GM19324 (cell line): ENCODE data around the gene KCTD15.
A peak's percentile ranks its signal among the peaks of the same experiment; 100 is the strongest.

Experiments used
- ATAC-seq: cut with Tn5 transposase; IDR thresholded peaks from one replicate; pipeline ENCODE4 v1.9.1; 2021; ENCODE audit warnings: mild to moderate bottlenecking, moderate library complexity; ENCODE audit not compliant: unreplicated experiment, low FRiP score

The KCTD15 gene

GRCh38 chr19:33770107-33770506, 26.6 kb upstream of the KCTD15 start:
- ATAC-seq = no peak

- ATAC-seq = no peak
Observed at GRCh38 chr19:33771384-33772101, 25.1 kb upstream of the KCTD15 start.

GRCh38 chr19:33772102-33772857, 24.4 kb upstream of the KCTD15 start:
- no peak for ATAC-seq

- no peak for ATAC-seq
Observed at GRCh38 chr19:33772858-33773180, 23.9 kb upstream of the KCTD15 start.

GRCh38 chr19:33773704-33774624, 22.7 kb upstream of the KCTD15 start:
- ATAC-seq = no peak

GRCh38 chr19:33774751-33775150, 21.9 kb upstream of the KCTD15 start:
- no peak for ATAC-seq

- no peak for ATAC-seq
Observed at GRCh38 chr19:33775731-33776487, 20.8 kb upstream of the KCTD15 start.

- ATAC-seq = no peak
Observed at GRCh38 chr19:33777351-33777750, 19.3 kb upstream of the KCTD15 start.

- ATAC-seq = no peak
Observed at GRCh38 chr19:33777753-33778088, 18.9 kb upstream of the KCTD15 start.

- ATAC-seq = peak; percentile 80
Observed at GRCh38 chr19:33778089-33778791, 18.4 kb upstream of the KCTD15 start.

- ATAC-seq = no peak
Observed at GRCh38 chr19:33779849-33780248, 16.8 kb upstream of the KCTD15 start.

GRCh38 chr19:33780251-33780650, 16.4 kb upstream of the KCTD15 start:
- ATAC-seq = no peak

- no peak for ATAC-seq
Observed at GRCh38 chr19:33780746-33781145, 15.9 kb upstream of the KCTD15 start.

GRCh38 chr19:33781415-33781935, 15.2 kb upstream of the KCTD15 start:
- ATAC-seq = no peak

- no peak for ATAC-seq
Observed at GRCh38 chr19:33781996-33782395, 14.7 kb upstream of the KCTD15 start.

- ATAC-seq = no peak
Observed at GRCh38 chr19:33784432-33784831, 12.2 kb upstream of the KCTD15 start.

- no peak for ATAC-seq
Observed at GRCh38 chr19:33785795-33786194, 10.9 kb upstream of the KCTD15 start.

GRCh38 chr19:33788676-33789075, 8.0 kb upstream of the KCTD15 start:
- no peak for ATAC-seq

GRCh38 chr19:33789344-33789743, 7.3 kb upstream of the KCTD15 start:
- no peak for ATAC-seq
